NCI-H748 (cell line): ENCODE data around the gene PPARGC1A.

Source experiments
- DNase-seq: peaks from one replicate; lab custom pipeline; 2025; ENCODE audit not compliant: unreplicated experiment; lab: John Stamatoyannopoulos, UW

PPARGC1A gene

GRCh38 chr4:23909671-23910070, 19.8 kb upstream of the PPARGC1A start:
- DNase-seq, result no peak

GRCh38 chr4:23906839-23907238, 17.0 kb upstream of the PPARGC1A start:
- DNase-seq, result no peak

GRCh38 chr4:23904639-23905071, 14.8 kb upstream of the PPARGC1A start:
- DNase-seq, result no peak

GRCh38 chr4:23903859-23904438, 14.1 kb upstream of the PPARGC1A start:
- DNase-seq, result peak; percentile 27

DNA sequence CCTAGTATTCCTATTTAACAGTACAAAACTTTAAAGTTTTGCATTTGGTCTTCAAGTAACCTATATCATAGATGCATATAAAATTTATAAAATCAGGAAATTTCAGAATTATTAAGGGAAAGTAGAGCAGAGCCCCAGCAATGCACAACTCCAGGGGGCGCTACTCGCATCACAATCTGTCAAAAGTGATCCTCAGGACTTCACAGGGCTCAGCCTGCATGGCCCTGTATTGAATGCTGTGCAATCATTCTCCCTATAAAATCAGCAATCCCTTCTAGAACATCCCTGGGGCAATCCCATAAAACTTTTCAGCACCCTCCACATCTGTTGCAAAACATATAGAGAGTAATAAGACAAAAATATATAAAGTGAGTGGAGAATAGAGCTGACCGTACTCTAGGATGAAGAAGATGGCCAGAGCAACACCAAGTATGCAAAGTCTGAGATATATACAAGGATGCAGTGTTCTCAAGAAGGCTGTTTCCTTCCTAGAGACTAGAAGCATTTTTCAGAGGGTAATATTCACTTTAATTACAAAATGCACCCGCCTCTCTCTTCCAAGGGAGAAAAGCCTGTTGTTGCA, 12.5 kb upstream of the PPARGC1A start:
- no peak for DNase-seq

- no peak for DNase-seq
Measured at GRCh38 chr4:23900636-23901035, 10.8 kb upstream of the PPARGC1A start.

GRCh38 chr4:23899565-23899964, 9.7 kb upstream of the PPARGC1A start:
- no peak for DNase-seq

GRCh38 chr4:23897564-23898109, 7.8 kb upstream of the PPARGC1A start:
- no peak for DNase-seq

GRCh38 chr4:23894021-23894420, 4.2 kb upstream of the PPARGC1A start:
- no peak for DNase-seq

GRCh38 chr4:23891064-23891421, 1.2 kb upstream of the PPARGC1A start:
- no peak for DNase-seq

DNA sequence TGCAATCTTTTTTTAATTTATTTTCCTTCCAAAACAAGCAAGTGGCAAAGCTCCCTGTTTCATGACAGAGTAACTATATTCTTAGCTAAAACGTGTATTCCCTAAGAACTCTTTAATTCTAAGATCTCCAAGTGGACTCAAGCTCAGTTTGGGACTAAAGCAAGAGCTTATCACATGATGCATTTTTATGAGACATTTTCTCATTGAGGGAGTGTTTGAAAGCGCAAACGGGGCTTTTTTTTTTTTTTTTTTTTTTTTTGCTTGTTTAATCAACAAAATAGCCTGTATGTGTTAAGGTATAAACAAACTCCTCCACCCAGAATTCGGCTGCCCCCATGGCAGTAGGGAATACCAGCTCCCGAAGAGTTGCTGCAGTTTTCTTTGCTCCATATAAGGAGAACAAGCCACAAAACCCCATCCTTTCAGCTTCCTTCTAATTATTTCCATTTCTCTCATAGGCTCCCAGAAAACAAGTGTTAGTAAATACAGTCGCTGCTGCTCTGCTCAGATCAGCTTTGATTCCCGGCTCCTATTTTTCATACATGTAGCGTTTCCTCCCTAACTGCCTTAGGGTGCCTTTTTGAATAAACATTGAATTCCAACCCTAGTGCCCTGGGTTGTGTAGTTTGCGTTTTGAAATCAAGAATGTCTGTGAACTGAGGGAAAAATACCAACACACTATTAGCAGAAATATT, 669 bp upstream of the PPARGC1A start:
- no peak for DNase-seq

DNA sequence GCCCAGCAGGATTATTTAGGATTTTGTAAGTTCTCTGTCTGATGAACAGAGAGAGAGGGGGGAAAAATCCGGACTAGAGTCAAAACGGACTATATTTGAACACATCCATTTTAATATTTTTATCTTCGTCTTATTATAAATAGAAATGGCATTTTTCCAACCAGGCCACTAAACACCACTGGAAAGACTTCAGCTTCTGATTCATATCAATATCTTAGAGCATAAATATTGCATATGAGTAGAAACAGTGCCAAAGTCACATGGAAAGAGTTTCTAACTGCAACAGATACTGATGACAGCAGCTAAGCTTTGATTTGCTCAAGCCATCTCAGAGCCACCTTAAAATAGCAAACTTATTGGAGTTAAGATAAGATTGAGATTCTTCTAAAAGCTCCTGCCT, 456 bp downstream of the PPARGC1A start:
- no peak for DNase-seq

DNA sequence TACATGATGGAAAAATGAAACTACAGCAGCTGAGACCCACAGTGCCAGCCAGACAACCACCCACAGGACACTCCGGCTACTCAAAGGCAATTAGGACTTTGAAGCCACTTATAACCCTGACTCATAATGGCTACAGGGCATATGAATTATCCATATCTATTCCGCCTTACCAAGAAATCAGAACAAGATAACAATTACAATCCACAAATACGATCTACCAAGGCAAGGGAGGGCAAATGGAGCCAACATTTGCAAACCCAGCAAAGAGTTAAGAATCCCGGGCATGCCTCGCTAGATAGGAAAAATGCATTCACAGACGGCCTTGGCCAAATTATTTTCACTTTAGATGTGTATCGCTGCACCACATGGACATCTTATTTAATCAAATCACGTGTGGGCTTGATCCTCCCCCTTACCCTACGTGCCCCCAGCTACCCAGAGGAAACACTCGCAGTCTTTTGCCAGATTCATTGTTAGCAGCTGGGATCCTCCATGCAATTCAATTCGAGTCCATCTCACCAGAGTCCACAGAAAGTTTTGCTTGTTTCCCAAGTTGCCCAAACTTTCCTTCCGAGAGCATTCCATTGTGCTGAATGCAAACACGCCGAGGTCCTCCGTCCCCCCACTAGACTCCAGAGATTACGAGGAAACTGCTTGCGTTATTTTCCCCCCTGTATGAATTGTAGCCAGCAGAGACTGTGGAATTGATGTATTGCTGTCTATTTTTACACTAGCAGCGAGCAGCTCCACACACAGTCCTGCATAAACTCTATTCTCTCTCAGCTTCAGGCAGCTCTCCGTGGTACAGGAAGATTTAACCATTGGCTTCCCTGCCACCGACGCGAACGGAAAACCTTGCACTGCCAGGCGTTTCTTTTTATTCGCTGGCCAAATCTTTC, 1.2 kb downstream of the PPARGC1A start:
- DNase-seq, result no peak

GRCh38 chr4:23887989-23888388, 1.9 kb downstream of the PPARGC1A start:
- no peak for DNase-seq

GRCh38 chr4:23887173-23887572, 2.7 kb downstream of the PPARGC1A start:
- DNase-seq, result no peak

GRCh38 chr4:23885943-23886590, 3.8 kb downstream of the PPARGC1A start:
- no peak for DNase-seq

GRCh38 chr4:23884741-23885140, 5.1 kb downstream of the PPARGC1A start:
- DNase-seq, result no peak

GRCh38 chr4:23884261-23884660, 5.6 kb downstream of the PPARGC1A start:
- no peak for DNase-seq

DNA sequence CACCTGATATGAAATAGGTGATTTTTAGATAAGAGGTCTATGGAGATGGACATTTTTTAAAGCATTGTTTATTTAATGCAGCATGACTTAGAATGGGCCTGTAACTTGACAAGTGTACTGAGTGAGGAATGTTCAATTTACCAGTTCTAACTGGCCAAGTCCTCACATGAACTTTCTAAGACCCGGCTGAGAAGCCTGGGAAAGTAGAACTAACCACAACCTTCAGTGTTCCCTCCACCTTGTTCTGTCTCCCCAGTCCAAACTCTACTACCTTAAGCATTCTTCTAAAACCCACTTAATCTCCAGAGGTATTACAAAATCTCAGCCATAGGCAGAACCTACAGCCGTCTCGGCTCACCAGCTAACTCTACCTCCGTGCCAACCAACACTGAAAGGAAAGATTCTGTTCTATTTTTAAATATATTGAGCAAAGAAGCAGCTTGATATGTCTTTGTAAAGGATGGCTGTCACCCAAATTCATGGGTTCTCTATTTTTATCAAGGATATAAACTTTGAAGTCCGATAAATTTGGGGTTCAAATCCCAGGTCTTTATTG, 6.8 kb downstream of the PPARGC1A start:
- DNase-seq, result no peak

GRCh38 chr4:23881674-23882337, 8.0 kb downstream of the PPARGC1A start:
- no peak for DNase-seq
